HUDEP-2 (cell line): ENCODE measurements around the gene MAP2K7.

Source experiments
- DNase-seq, 76 experiments: peaks; one replicate each; lab custom pipeline; 2025; ENCODE audit not compliant: unreplicated experiment in 76 of 76; lab: John Stamatoyannopoulos, UW

Gene MAP2K7

GRCh38 chr19:7905268-7905667 lies 1.6 kb downstream of the MAP2K7 start:
- no peak for DNase-seq

GRCh38 chr19:7905859-7906258 lies 2.2 kb downstream of the MAP2K7 start:
- no peak for DNase-seq

- DNase-seq, result no peak
Measured at GRCh38 chr19:7907122-7907521, 3.4 kb downstream of the MAP2K7 start.

DNA sequence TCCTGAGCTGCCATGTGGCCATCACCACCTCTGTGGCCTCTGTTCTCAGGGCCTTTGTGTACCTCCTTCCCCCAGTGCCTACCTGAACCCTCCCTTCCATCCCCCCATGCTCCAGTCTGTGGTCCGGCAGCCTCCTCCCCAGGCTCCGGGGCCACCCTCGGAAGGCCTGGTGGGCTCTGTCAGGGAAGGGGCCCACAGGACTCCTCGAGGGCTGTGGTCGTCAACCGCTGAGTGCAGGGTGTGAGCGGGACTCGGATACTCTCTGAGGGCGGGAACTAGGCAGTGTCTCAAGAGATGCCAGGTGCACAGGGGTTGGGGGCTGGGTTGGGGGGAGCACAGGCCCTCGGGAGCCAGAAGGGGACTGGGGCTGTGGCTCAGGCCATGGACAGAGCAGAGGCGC lies 3.9 kb downstream of the MAP2K7 start:
- no peak for DNase-seq

DNA sequence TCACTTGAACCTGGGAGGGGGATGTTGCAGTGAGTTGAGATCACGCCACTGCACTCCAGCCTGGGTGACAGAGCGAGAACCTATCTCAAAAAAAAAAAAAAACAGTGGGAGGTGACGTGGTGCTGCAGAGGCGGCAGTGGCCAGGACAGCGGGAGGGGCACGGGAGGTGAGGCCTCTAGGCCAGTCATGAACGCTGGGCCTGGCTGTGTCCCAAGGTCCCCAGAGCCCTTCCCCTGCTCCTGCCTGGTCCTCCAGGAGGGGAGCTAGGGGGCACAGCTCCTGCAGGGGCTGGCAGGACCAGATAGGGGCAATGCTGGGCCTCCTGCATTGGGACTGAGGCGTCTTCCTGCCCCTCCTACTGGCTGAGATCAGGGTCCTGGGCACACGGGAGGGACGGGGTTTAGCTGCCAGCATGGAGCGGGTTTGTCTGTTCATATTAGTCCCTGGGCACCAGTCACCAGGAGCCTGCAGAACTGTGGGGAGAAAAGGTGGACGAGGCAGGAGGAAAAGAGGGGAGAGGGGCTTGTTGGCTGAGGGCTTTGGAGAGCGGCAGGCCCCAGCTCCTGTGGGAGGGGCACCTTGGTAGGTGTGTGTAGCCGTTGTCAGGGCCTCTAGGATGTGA lies 4.5 kb downstream of the MAP2K7 start:
- peak in 51 of 76 experiments; percentile 21 to 81 (median 53) for DNase-seq

GRCh38 chr19:7908742-7909461 lies 5.2 kb downstream of the MAP2K7 start:
- DNase-seq, result no peak

- DNase-seq, result no peak
Measured at GRCh38 chr19:7909471-7910067, 5.9 kb downstream of the MAP2K7 start.

DNA sequence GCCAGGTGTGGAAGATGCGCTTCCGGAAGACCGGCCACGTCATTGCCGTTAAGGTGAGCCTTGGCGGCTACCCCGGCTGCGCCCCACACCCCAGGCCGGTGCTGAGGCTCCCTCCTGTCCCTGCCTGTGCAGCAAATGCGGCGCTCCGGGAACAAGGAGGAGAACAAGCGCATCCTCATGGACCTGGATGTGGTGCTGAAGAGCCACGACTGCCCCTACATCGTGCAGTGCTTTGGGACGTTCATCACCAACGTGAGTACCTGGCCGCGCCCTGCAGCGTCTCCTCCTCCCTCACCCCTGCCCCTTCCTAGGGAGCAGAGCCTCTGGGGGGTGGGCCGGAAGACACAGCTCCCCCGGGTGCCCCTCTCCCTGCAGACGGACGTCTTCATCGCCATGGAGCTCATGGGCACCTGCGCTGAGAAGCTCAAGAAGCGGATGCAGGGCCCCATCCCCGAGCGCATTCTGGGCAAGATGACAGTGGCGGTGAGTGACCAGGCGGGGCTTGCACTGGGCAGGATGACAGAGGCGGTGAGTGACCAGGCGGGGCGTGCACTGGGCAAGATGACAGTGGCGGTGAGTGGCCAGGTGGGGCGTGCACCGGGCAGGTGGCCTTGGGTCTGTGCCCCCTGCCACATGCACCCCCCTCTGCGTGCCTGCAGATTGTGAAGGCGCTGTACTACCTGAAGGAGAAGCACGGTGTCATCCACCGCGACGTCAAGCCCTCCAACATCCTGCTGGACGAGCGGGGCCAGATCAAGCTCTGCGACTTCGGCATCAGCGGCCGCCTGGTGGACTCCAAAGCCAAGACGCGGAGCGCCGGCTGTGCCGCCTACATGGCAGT lies 6.9 kb downstream of the MAP2K7 start:
- DNase-seq, result no peak

DNA sequence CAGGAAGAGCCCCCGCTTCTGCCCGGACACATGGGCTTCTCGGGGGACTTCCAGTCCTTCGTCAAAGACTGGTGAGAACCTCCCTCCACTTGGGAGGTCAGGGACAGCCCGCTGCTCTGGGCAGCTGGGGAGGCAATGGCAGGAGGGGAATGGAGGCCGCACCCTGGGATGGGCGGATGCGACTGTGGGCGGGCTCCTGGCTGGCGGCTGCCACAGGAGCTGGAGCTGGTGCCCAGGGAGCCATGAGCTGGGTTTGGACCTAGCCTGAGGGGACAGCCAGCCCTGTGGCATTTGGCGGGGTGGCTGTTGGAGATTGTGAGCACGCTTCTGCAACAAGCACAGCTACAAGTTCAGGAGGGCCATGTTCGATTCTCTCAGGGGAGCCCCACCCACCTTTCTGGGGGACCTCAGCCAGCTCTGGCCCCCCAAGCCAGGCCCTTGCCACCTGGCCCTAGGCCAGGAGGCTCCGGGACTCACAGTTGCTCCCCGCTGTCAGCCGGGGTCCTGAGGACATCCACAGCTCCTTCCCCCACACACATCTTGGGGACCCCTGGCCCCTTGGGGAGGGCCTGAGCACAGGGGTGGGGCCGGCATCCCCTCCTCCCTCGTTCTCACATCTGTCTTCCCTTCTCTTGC lies 7.9 kb downstream of the MAP2K7 start:
- DNase-seq, result peak in 33 of 76 experiments; percentile 7 to 66 (median 37)

GRCh38 chr19:7912144-7912696 lies 8.5 kb downstream of the MAP2K7 start:
- DNase-seq, result no peak

DNA sequence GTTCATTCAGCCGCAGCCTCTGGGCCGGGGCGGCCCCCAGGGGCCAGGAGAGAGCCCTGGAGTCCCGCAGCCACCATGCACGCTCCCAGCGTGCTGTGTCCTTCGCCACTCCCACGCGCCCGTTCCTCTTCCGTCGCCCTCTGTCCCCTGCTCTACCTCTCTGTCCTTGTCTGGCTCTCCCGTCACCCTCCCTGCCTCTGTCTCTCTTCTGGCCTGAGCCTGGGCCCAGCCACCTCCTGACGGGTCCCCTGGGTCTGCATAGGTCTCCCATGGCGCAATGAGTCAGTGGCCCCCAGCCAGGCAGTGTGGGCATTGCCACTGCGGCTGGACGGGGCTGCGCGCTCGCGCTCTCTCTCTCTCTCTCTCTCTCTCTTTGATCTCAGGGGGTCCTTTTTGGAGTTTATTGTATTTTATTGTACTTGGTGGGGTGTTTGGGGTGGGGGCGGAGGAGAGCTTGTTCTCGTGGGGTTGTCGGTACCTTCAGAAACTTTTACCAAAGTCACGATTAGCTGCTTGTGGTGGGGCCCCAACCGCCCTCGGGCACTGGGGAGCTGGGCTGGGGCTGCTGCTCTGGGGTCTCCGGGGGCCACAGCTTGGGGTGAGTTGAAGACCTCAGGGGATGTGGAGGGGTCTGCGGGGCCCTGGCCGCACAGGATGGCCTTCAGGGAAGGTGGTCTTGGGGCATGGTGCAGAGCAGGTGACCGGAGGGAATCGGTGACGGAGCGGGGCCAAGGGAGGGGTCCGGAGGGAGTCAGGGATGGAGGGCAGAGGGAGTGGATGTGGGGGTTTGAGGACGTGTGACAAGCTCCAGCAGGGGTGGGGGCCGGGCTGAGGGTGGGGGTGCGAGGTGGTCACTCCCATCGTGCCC lies 9.3 kb downstream of the MAP2K7 start:
- no peak for DNase-seq

DNA sequence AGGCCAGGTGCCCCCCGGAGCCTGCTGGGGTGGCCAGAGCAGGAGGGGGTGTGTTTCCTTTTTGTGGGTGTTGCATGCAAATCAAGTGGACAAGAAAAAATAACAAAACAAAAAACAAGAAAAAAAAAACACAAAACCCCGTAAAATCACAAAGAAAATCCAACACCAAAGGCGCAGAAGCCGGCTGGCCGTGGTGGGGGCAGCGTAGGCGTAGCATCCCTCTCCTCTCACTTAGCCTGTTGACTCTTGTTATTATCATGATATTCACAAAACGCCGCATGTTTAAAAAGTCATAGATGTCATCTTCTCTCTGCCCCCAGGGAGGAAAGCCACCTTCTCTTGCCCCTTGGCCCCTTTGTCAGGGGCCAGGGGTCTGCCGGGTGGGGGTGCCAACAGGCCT lies 10.0 kb downstream of the MAP2K7 start:
- DNase-seq, result no peak

- no peak for DNase-seq
Measured at GRCh38 chr19:7914099-7914498, 10.4 kb downstream of the MAP2K7 start.

GRCh38 chr19:7914598-7915045 lies 10.9 kb downstream of the MAP2K7 start, which contains the start of gene TGFBR3L:
TGFBR3L (plus strand) TSS chr19:7914830.
- no peak for DNase-seq

- DNase-seq, result peak in 1 of 76 experiments; percentile 50
Measured at GRCh38 chr19:7915250-7916102, 11.8 kb downstream of the MAP2K7 start.

GRCh38 chr19:7916103-7916954 lies 12.7 kb downstream of the MAP2K7 start:
- DNase-seq, result peak in 59 of 76 experiments; percentile 25 to 97 (median 60)

- peak in 8 of 76 experiments; percentile 54 to 97 (median 63) for DNase-seq
Measured at GRCh38 chr19:7916955-7917266, 13.2 kb downstream of the MAP2K7 start.
